Uterus (tissue), 2 donors: Measurements from ENCODE around the gene CDK10.

Experiments used
- CTCF ChIP-seq, 4 experiments: fragments of 200-600 bp in 2 of 4; fragments of 450-650 bp in 2 of 4; sonication (generic) in 2 of 4; IDR thresholded peaks; one replicate each; pipeline ENCODE4 v1.5.1; 2016 to 2019; ENCODE audit warnings: antibody characterized with exemption in 4 of 4, mild to moderate bottlenecking in 2 of 4, moderate library complexity in 1 of 4
- POLR2A ChIP-seq, 2 donors: fragments of 450-650 bp; IDR thresholded peaks; one replicate each; pipeline ENCODE4 v1.6.1; 2016; ENCODE audit warnings: antibody characterized with exemption in 2 of 2, mild to moderate bottlenecking in 1 of 2, moderate library complexity in 1 of 2

GRCh38 chr16:89678258-89678657, 8.2 kb upstream of the CDK10 start:
- TF ChIP-seq CTCF (IDR thresholded peaks at IDR 0.05) (no peak), POLR2A (IDR thresholded peaks at IDR 0.05) (no peak)
